HG03460 (cell line): ENCODE measurements around the gene HECTD3.

Experiments used
- ATAC-seq: cut with Tn5 transposase; IDR thresholded peaks from one replicate; pipeline ENCODE4 v1.9.1; 2021; ENCODE audit not compliant: unreplicated experiment

The HECTD3 gene

DNA sequence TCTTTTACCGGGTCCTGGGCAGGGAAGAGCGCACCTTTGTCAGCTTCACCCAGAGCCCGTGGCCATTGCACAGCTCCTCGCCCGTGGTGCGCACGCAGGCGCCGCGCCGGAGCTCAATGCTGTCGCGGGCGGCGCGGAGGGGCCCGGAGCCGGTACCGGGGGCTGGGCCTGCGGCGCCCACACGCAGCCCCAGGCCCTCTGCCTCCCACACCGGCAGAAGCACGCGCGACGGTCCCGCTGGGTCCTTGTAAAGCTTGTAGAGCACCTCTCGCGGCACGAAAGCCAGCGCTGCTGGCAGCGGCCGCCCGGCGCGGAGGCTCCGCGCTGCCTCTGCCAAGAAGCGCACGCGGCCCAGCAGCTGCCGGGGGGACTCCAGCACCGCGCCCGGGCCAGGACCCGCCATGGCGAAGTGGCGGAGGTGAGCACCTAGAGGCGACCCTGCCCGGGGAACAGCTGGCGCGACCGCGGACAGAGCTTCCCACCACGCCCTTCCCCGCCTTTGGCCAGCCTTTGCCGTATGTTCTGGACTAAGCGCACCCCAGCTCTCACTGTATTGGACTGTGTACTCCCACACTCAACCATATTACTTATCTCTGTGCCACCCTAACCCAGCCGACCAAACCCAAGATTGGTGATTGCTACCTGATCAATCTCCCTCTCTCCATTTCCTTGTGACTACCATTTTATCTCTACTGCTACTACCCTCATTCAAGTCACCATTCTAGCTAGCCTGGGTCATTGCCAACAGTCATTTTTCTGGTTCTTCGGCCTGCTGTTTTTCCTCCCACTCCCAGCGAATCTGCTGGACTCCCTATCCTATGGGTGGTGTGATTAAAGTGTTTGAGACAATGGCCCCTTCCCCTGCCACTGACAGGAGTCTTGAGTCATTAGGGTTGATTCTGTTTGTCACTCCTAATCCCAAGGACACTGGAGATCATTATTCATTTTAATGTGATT lies at the start of gene HECTD3:
HECTD3 (minus strand) TSS at position 470 of the 957 bp plus-strand sequence; CDS start at position 403, 67 bp downstream.
- ATAC-seq: peak; percentile 70

DNA sequence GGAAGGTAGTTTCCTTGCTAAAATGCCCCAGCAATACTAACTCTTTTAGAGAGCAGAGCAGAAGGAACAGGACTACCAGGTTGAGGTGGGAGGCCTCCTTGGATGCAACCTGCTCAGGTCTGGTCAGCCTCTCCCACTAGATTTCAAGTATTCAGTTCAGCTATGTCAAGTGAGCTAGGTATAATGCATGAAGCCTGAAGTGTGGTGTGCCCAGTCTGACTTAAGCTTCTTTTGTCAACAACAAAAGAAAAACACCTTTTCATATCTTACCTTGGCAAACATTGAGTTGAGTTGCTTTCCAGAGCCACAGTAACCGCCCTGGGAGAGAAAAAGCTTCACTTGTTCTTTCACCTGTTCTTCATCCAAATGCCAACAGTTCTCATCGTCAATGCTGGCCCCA lies 48.7 kb upstream of the HECTD3 start:
- ATAC-seq: no peak

DNA sequence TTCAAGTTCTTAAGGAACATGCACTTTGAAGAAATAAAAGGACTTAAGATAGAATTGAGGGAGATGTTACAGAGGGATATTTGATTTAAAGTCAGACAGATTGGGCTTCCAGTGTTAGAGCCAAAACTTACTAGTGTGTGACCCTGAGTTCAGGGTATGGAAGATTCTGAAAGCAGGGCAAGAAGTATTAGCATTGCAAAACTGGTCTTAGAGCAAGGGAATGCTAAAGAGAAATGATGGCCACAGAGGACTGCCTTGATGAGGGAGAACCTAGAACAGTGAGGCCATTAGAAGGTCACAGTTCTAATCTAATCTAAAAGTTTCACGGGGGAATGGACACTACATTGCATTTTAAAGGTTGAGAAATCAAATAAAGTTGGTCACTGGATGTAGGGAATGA lies 46.4 kb upstream of the HECTD3 start:
- ATAC-seq: no peak

GRCh38 chr1:45051005-45051772 lies 40.1 kb upstream of the HECTD3 start:
- no peak for ATAC-seq

DNA sequence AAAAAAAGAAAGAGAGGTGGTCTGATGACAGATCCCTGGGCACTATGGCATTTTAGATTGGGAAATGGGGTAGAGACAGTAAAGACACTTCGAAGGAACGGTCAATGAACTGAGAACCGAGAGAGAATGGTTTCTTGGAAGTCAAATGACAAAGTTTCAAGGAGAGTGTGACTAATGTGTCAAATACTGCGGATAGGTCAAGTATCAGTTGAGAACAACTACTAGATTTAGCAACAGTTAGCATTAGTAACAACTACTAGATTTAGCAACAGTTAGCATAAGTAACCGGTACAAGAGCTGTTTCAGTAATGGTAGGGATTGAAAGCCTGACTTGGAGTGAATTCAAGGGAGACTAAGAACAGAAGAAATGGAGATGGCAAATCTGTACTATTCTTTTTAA lies 35.9 kb upstream of the HECTD3 start:
- ATAC-seq: no peak

- ATAC-seq: no peak
Measured at GRCh38 chr1:45044916-45045315, 33.8 kb upstream of the HECTD3 start.

DNA sequence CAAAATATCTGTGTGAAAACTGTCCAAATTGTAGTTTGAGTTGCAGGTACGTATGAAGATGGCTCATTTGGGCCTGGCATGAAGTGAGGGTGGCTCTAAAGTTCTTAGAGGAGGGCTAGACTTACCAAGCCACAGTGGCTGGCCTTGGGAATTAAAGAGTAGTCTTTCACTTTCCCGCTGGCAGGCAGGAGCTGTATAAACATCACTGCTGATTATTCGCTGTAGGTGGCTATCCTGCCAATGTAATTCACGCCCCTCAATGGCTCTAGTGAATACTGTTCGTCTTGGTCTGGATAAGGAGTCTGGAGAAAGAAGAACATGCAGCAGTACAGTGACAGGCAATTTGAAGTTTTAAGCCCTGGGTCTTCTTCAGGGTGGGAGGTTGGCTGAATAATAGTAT lies 32.0 kb upstream of the HECTD3 start:
- no peak for ATAC-seq

DNA sequence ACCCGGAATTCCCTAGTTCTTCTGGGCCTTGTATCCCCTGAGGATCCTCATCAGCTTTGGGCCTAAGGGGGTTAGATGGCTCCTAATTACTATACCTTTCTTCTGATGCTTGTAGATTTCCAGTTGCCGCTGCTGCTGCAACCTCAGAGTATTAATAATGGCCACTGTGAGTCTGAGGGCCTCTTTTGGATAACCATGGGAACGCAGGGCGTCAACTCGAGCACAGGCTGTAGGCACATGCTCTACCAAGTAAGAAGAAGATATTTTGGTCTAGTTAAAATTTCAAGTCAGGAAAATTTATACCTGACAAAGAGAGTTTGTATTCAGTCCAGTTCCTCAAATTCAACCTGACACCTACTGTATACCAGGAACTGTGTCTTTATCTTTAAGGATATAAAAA lies 29.2 kb upstream of the HECTD3 start:
- no peak for ATAC-seq

- no peak for ATAC-seq
Measured at GRCh38 chr1:45038661-45039364, 27.7 kb upstream of the HECTD3 start.

- no peak for ATAC-seq
Measured at GRCh38 chr1:45038240-45038639, 27.1 kb upstream of the HECTD3 start.

DNA sequence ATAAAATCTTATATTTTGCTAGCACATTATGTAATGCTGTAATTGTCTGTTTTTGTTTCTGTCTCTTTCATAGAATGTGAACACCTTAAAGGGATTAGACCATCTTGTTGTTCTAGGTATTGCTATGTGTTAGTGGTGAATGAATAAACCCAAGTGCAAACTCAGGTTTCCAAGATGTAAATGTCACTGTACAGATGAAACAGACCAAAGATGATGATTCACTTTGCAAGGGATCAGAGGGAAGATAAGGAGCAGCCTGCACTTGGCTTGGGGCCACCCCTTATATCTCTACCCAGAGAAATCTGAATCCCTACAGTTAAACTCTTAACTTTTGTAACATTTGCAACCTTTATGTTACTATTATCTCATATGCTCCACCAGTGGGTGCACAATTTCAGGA lies 26.3 kb upstream of the HECTD3 start:
- ATAC-seq: no peak

DNA sequence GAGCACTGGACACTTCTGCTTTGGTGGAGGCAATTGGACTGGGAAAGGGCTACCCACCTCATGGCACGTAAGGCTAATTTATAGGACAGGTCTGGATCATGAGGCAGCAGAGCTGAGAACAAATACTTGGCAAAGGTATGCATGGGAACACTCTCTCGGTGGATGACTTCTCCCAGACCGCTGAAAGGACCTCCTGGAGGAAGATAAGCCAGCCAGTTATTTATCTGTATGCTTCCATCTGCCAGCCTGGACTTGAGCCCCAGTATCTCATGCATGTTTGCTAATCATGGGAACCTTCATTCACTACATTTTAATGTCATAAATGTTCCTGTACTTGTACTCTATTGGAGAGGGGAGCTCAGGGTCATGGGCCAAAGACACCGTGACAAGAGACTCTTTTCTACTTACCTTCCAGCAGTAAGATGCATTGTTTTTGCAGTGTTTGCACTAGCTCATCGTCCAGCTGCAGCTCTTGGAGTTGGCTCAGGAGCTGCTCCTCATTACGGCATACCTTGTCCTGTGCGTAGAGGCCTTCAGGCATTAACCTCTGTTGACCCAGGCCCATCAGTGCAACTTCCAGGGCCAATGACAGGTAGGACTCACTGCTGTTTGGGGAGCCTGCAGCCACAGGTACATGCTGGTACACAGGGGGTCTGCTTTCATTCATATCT lies 24.6 kb upstream of the HECTD3 start:
- ATAC-seq: no peak

DNA sequence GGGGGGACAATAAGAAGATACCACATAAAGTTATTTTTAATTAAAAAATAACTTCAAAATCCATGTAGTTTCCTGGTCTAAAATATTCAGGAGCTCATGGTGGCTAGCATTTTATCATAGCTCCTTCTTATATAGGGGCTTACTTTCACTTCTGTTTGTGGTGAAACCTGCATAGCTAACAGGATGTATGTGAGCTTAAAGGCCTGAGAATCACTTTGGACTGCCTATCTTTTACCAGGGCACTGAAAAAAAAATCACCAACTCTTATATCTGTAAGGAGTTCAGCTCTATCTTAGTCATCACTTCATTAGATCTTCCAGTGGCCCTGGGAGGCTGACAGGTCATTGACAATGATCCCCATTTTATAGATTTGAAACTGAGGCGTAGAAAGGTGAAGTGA lies 22.2 kb upstream of the HECTD3 start:
- ATAC-seq: peak; percentile 59

- no peak for ATAC-seq
Measured at GRCh38 chr1:45032837-45033236, 21.7 kb upstream of the HECTD3 start.

GRCh38 chr1:45026446-45026845 lies 15.3 kb upstream of the HECTD3 start:
- no peak for ATAC-seq

- no peak for ATAC-seq
Measured at GRCh38 chr1:45023663-45024062, 12.5 kb upstream of the HECTD3 start.

DNA sequence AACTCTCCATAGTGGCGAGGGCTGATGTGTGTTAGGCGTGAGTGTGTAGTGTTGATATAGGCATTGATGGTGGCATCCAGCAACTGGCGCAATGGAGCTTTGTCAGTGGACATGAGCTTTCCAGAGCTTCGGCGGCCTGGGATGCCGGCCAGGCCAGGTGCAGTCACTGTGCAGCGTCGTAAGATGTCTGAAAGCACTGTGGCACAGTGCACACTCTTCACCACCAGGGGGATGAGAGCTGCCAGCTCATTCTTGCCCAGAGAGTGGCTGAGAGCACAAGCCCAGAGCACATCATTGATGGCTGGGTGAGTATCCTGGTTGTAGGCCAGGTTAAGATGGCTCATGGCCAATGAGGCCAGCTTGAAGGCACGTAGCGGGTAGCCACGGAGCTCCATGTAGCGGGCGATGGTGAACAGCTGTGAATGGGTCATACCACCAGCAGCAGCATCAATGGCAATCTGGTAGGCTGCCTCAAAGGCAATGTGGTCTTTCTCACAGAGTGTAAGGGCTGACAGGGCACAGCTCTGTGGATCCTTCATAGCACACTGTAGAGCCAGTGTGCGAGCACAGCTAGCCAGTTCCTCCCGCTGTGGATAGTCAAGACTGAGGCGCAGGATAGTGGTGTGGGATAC lies 7.6 kb upstream of the HECTD3 start:
- ATAC-seq: peak; percentile 53

DNA sequence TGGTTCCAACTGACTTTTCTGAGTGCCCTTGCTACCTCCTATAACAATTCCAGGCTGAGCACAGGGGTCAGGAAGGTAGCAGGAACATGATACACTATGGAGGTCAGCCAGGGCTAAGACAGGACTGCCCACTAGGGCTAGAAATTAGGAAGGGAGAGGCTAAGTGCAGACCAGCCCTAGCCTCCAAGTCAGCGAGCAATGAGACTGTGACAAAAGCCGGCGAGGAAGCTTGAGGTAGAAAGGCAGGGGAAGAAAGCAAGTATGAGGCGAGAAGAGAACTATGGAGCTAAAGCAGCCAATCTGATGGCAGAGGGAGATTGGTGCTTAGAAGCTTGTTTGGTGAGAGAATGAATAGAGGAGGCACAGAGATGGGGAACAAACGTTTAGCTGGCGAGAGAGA lies 5.6 kb upstream of the HECTD3 start:
- ATAC-seq: no peak

DNA sequence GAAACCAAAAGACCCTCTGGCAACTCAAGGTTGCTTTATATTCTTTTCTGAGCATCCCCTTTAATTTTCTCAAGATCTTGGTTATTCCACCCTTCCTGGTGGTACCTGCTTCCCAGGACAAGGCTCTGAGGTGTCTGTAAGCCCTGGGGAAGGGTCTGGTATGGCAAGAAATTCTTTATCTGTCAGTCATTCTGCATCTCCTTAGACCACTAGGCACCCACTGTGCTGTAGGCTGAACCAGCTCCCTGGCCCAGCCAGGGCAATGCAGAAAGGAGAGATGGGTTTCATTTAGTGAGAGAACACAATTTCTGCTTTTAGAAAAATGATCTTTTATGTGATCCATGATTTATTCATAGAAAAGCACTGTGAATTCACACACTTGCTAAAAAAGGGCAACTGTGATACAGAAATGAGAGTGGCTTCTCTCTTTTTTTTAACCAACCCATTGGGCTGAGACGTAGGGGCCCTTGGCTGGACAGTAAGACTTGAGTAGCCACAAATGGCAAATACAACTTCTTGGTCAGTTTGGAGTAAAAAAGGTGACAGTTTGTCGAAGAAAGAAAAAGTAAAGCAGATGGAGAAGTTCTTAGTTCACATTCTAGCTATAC lies 5.1 kb upstream of the HECTD3 start:
- ATAC-seq: no peak

GRCh38 chr1:45015683-45016082 lies 4.6 kb upstream of the HECTD3 start:
- no peak for ATAC-seq
